HepG2 (cell line): Measurements from ENCODE around the gene P2RX3. TPM values are rescaled to one million over a fixed set of nuclear protein-coding genes. Genes with fewer than 3 reads are reported as not detected.
A peak's percentile ranks its signal among the peaks of the same experiment; 100 is the strongest.

Experiments used
- ATAC-seq: fragments of 200-7000 bp; cut with Tn5 transposase; 3 replicates; pipeline ENCODE4 v1.9.1; 2020; ENCODE audit warnings: mild to moderate bottlenecking, moderate library complexity
- BruUV-seq: library from RNA; stranded (reverse); fragments of 400-500 nt; replicated peaks from 2 replicates; lab custom pipeline; 2021; lab: Mats Ljungman, UMichigan
- CTCF ChIA-PET: fragments of 300-600 bp; formaldehyde crosslinking; extraction: SDS; loops from one replicate; lab custom pipeline; 2021; ENCODE audit warnings: low total read pairs, inconsistent platforms, low intra/inter-chr PET ratio; lab: Yijun Ruan, JAX
- POLR2A ChIA-PET: fragments of 350-600 bp; sonication (Branson Sonifier 250); formaldehyde crosslinking; loops from one replicate; lab custom pipeline; 2020; ENCODE audit warnings: antibody characterized with exemption, inconsistent platforms; lab: Yijun Ruan, JAX
- DNase-seq: peaks from one replicate; pipeline ENCODE4 v3.0.0-alpha.2; 2015; ENCODE audit warnings: low spot score
- FAIRE-seq: peaks from 3 replicates; lab custom pipeline; 2011; peaks lifted over from hg19 to GRCh38; lab: Jason Lieb, UNC
- H2AFZ ChIP-seq: one replicate; pipeline ENCODE4 v1.6.1; 2011; ENCODE audit warnings: low read length, inconsistent platforms
- H3K27ac ChIP-seq: fragments of 300-600 bp; 3 replicates; pipeline ENCODE4 v1.8.0; 2011; ENCODE audit warnings: mixed run types, mild to moderate bottlenecking, mixed read lengths, low read length, inconsistent platforms; ENCODE audit not compliant: insufficient read depth; ENCODE audit errors: extremely low read length
- H3K27me3 ChIP-seq, 2 experiments: fragments of 200-600 bp in 1 of 2; 2 replicates in 1 of 2; 3 replicates in 1 of 2; pipeline versions ENCODE4 v1.6.0 to v1.8.0; 2011; ENCODE audit warnings: low read length in 2 of 2, mild to moderate bottlenecking in 2 of 2, moderate library complexity in 2 of 2, inconsistent platforms in 1 of 2; ENCODE audit not compliant: insufficient read depth in 2 of 2, control insufficient read depth in 1 of 2
- H3K36me3 ChIP-seq, 2 experiments: fragments of 200-600 bp in 1 of 2; replicated peaks in 1 of 2; 2 replicates in 1 of 2; 3 replicates in 1 of 2; pipeline versions ENCODE4 v1.5.1 to v1.8.0; 2011; ENCODE audit warnings: low read length in 2 of 2, inconsistent platforms in 1 of 2; ENCODE audit not compliant: insufficient read depth in 2 of 2, control insufficient read depth in 1 of 2
- H3K4me1 ChIP-seq: 2 replicates; pipeline ENCODE4 v1.5.1; 2012; ENCODE audit warnings: low read length, inconsistent platforms; ENCODE audit not compliant: insufficient read depth
- H3K4me2 ChIP-seq: 2 replicates; pipeline ENCODE4 v1.6.0; 2011; ENCODE audit warnings: low read depth, low read length, inconsistent platforms
- H3K4me3 ChIP-seq, 3 experiments: fragments of 200-600 bp in 1 of 3; sonication (generic), shearing (Covaris generic) in 1 of 3; replicated peaks in 1 of 3; 2 replicates each; pipeline ENCODE4 v1.5.1; 2011 to 2016; ENCODE audit warnings: low read length in 3 of 3, inconsistent platforms in 2 of 3, low read depth in 2 of 3, mild to moderate bottlenecking in 2 of 3, control low read depth in 1 of 3, mixed read lengths in 1 of 3; ENCODE audit not compliant: insufficient read depth in 1 of 3
- H3K79me2 ChIP-seq: one replicate; pipeline ENCODE4 v1.6.1; 2011; ENCODE audit warnings: low read length, inconsistent platforms; ENCODE audit not compliant: insufficient read depth
- H3K9ac ChIP-seq: 2 replicates; pipeline ENCODE4 v1.6.0; 2011; ENCODE audit warnings: mild to moderate bottlenecking, low read depth, low read length, inconsistent platforms; ENCODE audit not compliant: insufficient read depth
- H3K9me3 ChIP-seq: 2 replicates; pipeline ENCODE4 v1.5.1; 2012; ENCODE audit warnings: mild to moderate bottlenecking, low read length
- H4K20me1 ChIP-seq: 2 replicates; pipeline ENCODE4 v1.6.0; 2011; ENCODE audit warnings: inconsistent platforms, mild to moderate bottlenecking, low read length, moderate library complexity; ENCODE audit not compliant: insufficient read depth
- BORCS8-MEF2B ChIP-seq: sonication (generic); formaldehyde crosslinking; IDR thresholded peaks from 2 replicates; pipeline ENCODE4 v1.8.0; 2022; ENCODE audit warnings: mild to moderate bottlenecking, missing genetic modification reagents
- GMEB1 ChIP-seq: sonication (generic); formaldehyde crosslinking; IDR thresholded peaks from 2 replicates; pipeline ENCODE4 v1.5.1; 2020; ENCODE audit warnings: missing genetic modification reagents, mild to moderate bottlenecking, borderline replicate concordance
- KDM5B ChIP-seq: sonication (generic); formaldehyde crosslinking; IDR thresholded peaks from 2 replicates; pipeline ENCODE4 v1.4.0; 2020; ENCODE audit warnings: missing genetic modification reagents, mild to moderate bottlenecking, borderline replicate concordance
- POLR2A ChIP-seq, 2 experiments: IDR thresholded peaks; 2 replicates each; pipeline ENCODE4 v1.6.1; 2011; ENCODE audit warnings: low read depth in 2 of 2, low read length in 2 of 2, mild to moderate bottlenecking in 1 of 2, moderate library complexity in 1 of 2; ENCODE audit not compliant: insufficient read depth in 1 of 2
- RXRA ChIP-seq: sonication (generic); formaldehyde crosslinking; IDR thresholded peaks from 2 replicates; pipeline ENCODE4 v1.5.1; 2020; ENCODE audit warnings: missing genetic modification reagents
- SMAD3 ChIP-seq: sonication (generic); formaldehyde crosslinking; IDR thresholded peaks from 2 replicates; pipeline ENCODE4 v1.4.0; 2020; ENCODE audit warnings: missing genetic modification reagents
- ZNF484 ChIP-seq: sonication (generic); formaldehyde crosslinking; IDR thresholded peaks from 2 replicates; pipeline ENCODE4 v1.5.1; 2020; ENCODE audit warnings: mild to moderate bottlenecking, low read depth, missing genetic modification reagents, borderline replicate concordance
- ZNF792 ChIP-seq: IDR thresholded peaks from 2 replicates; pipeline ENCODE4 v1.6.1; 2016
- WGBS: methylation state at CpG from one replicate; pipeline ENCODE4 v1.1.6; 2017; ENCODE audit warnings: low lambda C conversion rate; 5-methylcytosine and 5-hydroxymethylcytosine counted together
- in situ Hi-C: cut with HindIII; loops from 2 replicates; pipeline ENCODE4 v1.10.0; 2017; ENCODE audit warnings: low pct_unique_long_range_greater_than_20kb; ENCODE audit not compliant: extremely low pct_ligation_motif_present
- intact Hi-C: fragments of 100-400 bp; cut with micrococcal nuclease; formaldehyde crosslinking; loops from one replicate; pipeline ENCODE4 v1.10.0; 2022; ENCODE audit not compliant: unreplicated experiment
- polyA plus RNA-seq, 8 experiments: library from polyadenylated mRNA; depleted of rRNA in 3 of 8; stranded (reverse) in 7 of 8; unstranded in 1 of 8; fragments of >200 nt; fragmentation: Illumina TruSeq in 4 of 8; extraction: Trizol in 4 of 8; gene quantifications; 2 replicates each; pipeline versions ENCODE4 v1.2.1 to v1.2.3, GENCODE V29; 2011 to 2016; ENCODE audit warnings: low read depth in 4 of 8, missing spikeins in 1 of 8, mixed read lengths in 1 of 8; ENCODE audit not compliant: insufficient read depth in 1 of 8
- total RNA-seq, 5 experiments: library from RNA; depleted of rRNA; stranded (reverse); fragments of >200 nt; fragmentation: Illumina TruSeq; extraction: Trizol; gene quantifications; 2 replicates each; pipeline ENCODE4 v1.2.3, GENCODE V29; 2016; ENCODE audit warnings: low read depth in 1 of 5
- TF ChIP-seq, protein P1 (sequence below): sonication (generic); formaldehyde crosslinking; conservative IDR thresholded peaks from 2 replicates; pipeline ENCODE4 v1.8.1; 2023; ENCODE audit warnings: missing genetic modification reagents

Gene P2RX3
- total and polyA plus RNA-seq, 2 of the 13 experiments (the other 11 are each of a cell fraction or from before 2014, with no cell fraction given): 0.08 TPM; not detected in 1

DNA sequence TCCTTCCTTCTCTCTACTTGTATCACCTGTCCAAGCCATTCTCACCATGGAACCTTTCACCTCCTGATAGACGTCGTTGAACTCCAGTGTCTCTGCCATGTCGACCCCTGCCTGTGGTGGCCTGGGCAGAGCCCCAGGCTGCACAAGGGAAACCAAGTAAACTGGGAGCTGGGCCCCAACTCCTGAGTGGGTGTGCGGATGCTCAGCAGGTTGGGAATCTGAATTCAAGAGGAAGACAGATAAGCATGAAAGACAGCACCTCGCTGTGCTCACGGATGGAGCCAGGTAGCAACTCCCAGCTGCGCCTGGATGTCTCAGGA, 3.2 kb upstream of the P2RX3 start:
- BruUV-seq: TSS peak; percentile 52
- Histone ChIP-seq H2AFZ (no peak overlapping the region), H3K9me3 (no peaks in the 10 kb centered on the region), H3K4me3 (peak overlapping the region; percentile 61 to 85 (median 80)), H3K27me3 (0 out of 5 replicates have a peak, but pooled peaks cover 0 to 6% of the 10 kb centered on the region in 2 experiments), H3K36me3 (peaks cover 21 to 38% of the 10 kb centered on the region in 2 experiments), H3K9ac (peak overlapping the region; percentile 81), H3K4me2 (peak overlapping the region; percentile 81), H3K79me2 (peaks cover 32% of the 10 kb centered on the region), H3K4me1 (peaks cover 32% of the 10 kb centered on the region), H3K27ac (peak overlapping the region; percentile 65), H4K20me1 (no peaks in the 10 kb centered on the region)
- in situ Hi-C loops (no loop called here), intact Hi-C loops (loop anchor here (1.0 to 5.0 kb wide), 2 partner anchors 10 to 43 kb away; no protein-coding TSS in a partner anchor)
- no peak for DNase-seq
- ChIA-PET POLR2A (interaction anchor here (1.1 to 3.4 kb wide), 5 partner anchors 10 to 158 kb away, joined by 3 to 65 read pairs (median 3); partner anchors contain the start of gene TNKS1BP1), CTCF (no interaction called here)
- WGBS: 3% methylated on average over 7 of the region's 7 CpGs
- ATAC-seq: peak; percentile 2; the same call in 1 of the 3 replicates
- FAIRE-seq: no peak
- TF ChIP-seq BORCS8-MEF2B (CRISPR knock-in tag) (0 out of 2 replicates have a peak, but pooled peaks have one; percentile 11), KDM5B (0 out of 2 replicates have a peak, but pooled peaks have one; percentile 2), ZNF792 (CRISPR knock-in tag) (0 out of 2 replicates have a peak, but pooled peaks have one; percentile 6), ZNF484 (CRISPR knock-in tag) (no peak), SMAD3 (CRISPR knock-in tag) (0 out of 2 replicates have a peak, but pooled peaks have one; percentile 11), GMEB1 (CRISPR knock-in tag) (no peak), POLR2A (IDR thresholded peaks at IDR 0.05; ENCODE audit: insufficient read depth in 1 of 2, low read depth in 2 of 2, low read length in 2 of 2) (0 out of 4 replicates have a peak, but pooled peaks of 1 of the 2 experiments have one; percentile 9), RXRA (0 out of 2 replicates have a peak, but pooled peaks have one; percentile 59)
- TF ChIP-seq, protein P1, sequence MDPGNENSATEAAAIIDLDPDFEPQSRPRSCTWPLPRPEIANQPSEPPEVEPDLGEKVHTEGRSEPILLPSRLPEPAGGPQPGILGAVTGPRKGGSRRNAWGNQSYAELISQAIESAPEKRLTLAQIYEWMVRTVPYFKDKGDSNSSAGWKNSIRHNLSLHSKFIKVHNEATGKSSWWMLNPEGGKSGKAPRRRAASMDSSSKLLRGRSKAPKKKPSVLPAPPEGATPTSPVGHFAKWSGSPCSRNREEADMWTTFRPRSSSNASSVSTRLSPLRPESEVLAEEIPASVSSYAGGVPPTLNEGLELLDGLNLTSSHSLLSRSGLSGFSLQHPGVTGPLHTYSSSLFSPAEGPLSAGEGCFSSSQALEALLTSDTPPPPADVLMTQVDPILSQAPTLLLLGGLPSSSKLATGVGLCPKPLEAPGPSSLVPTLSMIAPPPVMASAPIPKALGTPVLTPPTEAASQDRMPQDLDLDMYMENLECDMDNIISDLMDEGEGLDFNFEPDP: 0 out of 2 replicates have a peak, but pooled peaks have one; percentile 25
